GM12873 (cell line): ENCODE measurements around the gene BTBD8.

Source experiments
- CTCF ChIP-seq: IDR thresholded peaks from 2 replicates; pipeline ENCODE4 v1.5.1; 2012; ENCODE audit warnings: low read depth, mild to moderate bottlenecking, moderate library complexity, low read length, control low read depth; ENCODE audit not compliant: insufficient read depth; ENCODE audit errors: missing control alignments

Gene BTBD8

GRCh38 chr1:92125204-92125603 is 45.1 kb downstream of the BTBD8 start:
- TF ChIP-seq CTCF: no peak

- no peak for TF ChIP-seq CTCF
These were observed 45.9 kb downstream of the BTBD8 start for GRCh38 chr1:92126088-92126487.

GRCh38 chr1:92134331-92134730 is 54.2 kb downstream of the BTBD8 start:
- no peak for TF ChIP-seq CTCF

- TF ChIP-seq CTCF: no peak
These were observed 56.2 kb downstream of the BTBD8 start for GRCh38 chr1:92136341-92136740.

GRCh38 chr1:92154934-92155333 is 74.8 kb downstream of the BTBD8 start:
- no peak for TF ChIP-seq CTCF

- no peak for TF ChIP-seq CTCF
These were observed 79.4 kb downstream of the BTBD8 start for GRCh38 chr1:92159593-92159992.

GRCh38 chr1:92165389-92165788 is 85.2 kb downstream of the BTBD8 start:
- no peak for TF ChIP-seq CTCF

GRCh38 chr1:92167151-92167550 is 87.0 kb downstream of the BTBD8 start:
- TF ChIP-seq CTCF: no peak
